T-helper 1 cell (primary cell): Measurements from ENCODE around the gene BCR.
A peak's percentile ranks its signal among the peaks of the same experiment; 100 is the strongest.

ENCODE experiments used
- DNase-seq, 5 donors: peaks; one replicate each; pipeline ENCODE4 v3.0.0-alpha.2; 2012 to 2020

BCR gene

DNA sequence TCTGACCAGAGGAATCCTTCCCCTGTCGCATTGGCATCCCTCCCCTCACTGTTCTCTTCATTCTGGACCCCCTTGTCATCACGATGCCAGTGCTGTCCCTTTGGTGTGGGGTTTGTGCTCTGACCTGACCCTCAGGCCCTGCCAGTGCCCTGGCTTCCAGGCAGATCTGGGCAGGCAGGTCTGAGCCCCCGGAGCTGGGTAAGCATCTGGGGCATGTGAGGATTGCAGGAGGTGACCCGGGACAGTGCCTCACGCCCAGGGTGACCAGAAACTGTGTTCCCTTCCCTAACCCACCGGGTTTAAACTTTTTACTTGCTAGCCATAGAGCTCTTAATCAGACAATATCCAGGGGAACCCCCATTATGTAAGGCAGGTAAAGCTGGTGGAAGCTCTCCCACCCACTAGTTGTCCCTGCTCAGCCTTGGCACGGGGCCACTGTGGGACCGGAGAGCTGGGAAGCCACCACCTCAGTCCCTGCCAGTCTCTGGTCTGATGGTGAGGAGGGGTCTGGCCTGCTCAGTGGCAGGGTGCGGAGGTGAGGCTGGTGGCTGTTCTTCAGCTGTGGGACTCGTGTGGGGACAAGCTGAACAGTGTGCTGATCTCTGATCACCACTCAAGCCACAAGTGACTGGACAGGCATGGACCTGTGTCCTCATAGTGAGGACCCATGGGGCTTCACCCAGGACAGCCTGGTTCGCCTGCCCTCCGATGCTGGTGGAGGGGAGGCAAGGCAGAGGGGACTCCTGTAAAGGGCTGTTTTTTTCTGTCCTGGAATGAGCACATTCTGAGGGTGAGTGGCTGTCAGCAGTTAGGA lies 38.0 kb downstream of the BCR start:
- no peak for DNase-seq

DNA sequence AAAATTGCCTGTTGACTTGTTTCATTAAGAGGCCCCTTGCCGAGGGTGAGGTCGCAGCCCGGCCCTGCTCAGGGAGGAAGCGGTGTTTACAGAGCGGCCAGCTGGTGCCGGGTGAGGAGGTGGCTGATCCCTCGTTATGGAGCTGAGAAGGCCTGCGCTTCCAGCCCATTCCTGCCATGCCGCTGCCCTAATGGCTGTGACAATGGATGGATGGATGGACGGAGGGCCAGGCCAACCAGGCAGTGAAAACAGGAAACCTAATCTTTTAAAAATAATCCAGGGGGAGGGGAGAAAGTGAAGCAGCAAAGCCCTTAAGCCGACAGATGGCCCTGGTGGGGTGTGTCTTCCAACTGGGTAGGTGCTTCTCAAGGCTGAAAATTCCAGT lies 38.5 kb downstream of the BCR start:
- no peak for DNase-seq

DNA sequence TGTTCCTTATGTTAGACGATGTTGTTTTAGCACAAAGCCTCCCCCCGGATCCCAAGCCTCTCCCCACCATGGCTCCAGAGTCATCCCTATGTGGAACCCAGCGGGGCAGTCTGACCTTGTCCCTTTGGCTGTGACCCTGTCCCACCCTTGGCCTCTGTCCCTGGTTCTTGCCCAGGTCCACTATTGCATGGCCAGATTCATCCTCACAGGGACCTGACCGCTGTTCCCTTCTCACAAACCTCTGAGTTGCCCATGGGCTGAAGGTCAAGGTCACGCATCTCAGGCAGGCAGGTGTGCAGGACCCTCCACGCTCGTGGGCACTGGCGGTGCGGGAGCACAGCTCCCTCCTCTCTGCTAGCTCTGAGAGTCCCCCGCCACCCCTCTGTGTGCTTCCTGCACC lies 39.0 kb downstream of the BCR start:
- no peak for DNase-seq

DNA sequence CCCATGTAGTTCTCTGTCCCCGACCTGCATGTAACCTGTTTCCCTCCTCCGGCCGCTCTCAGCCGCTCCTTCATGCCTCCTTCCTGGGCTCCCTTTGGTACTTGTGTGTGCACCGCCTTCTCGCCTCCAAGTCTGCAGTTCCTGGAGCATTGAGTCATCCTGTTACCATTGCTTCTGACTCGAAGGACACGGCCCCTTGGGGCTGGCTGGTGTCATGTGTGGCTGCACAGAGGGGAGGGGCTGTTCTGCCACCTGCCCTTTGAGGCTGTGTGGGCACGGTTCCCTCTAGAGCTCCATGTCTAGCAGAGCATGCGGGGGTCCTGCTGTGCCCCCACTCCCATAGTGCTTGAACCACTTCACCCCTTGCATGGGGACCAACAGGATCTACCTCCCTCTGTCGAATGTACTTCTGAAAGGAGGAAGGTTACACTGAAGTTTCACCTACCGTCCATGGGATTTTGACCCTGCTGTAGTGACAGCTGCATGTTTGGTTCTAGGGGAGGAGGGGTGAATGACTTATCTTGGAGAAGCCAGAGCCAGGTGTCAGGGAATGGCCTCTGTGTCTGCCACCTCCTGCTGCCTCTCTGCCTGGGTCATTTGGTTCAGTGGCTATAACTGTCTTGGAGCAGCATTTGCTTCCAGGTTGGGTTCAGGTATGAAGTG lies 39.6 kb downstream of the BCR start:
- peak in 2 of 5 donors; percentile 13 to 88 for DNase-seq

DNA sequence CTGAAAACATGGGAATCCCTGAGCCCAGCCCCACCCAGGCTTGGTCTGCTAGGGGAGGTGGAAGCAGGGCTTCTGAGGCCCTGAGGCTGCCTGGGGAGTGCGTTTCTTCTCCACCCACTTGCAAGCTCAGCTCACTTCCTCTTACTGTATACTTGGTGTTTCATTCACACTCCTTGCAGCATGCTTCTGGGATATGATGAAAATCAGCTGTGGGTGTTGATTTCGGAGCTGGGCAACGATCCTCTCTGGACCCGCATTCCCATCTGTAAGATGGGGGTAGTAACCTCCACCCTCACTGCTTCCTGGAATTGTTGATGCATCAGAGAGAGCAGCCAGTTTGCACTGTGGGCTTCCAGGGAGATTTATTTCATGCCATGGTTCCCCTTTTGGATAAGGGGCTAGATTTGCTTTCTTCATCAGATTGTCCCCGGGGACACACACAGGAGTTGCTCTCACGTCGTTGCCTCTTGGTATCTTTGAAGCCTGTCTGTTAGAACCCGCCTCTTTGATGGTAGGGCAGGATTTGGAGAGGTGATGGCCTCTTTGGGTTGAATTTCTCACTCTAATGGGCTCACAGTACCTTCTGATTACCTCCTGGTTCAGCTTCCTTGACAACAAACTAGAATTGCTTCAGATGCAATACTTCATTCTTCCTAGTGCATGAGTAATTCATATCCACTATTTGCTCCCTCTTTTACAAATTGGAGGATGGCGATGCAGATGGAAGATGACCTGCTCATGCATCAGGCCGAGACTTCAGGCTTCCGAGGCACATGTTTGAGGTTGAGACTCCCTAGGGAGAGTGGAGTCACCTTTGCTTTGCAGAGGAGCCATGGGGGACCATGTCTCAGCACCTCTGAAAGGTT lies 40.4 kb downstream of the BCR start:
- peak in 1 of 5 donors; percentile 56 for DNase-seq

DNA sequence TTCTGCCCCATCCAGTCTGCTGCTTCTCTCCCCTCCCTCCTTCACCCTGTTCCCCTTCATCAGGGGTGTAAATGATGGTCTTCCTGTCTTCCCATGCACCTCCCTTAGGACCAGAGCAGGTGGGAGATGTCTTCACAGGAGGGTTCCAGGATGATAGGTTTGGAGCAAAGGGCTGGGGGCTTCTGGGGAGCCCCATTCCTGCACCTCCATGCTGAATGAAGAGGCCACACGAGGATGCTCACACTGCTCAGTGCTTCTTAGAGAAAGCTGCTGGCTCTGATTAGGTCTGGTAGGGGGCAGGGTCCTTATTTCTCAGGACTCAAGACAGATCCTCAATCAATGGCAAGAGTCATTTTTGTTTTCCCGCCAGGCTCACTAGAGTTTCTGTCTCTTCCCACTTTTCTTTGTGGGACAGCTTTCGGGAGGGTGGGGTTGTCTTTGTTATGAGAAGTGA lies 41.1 kb downstream of the BCR start:
- DNase-seq, result no peak

DNA sequence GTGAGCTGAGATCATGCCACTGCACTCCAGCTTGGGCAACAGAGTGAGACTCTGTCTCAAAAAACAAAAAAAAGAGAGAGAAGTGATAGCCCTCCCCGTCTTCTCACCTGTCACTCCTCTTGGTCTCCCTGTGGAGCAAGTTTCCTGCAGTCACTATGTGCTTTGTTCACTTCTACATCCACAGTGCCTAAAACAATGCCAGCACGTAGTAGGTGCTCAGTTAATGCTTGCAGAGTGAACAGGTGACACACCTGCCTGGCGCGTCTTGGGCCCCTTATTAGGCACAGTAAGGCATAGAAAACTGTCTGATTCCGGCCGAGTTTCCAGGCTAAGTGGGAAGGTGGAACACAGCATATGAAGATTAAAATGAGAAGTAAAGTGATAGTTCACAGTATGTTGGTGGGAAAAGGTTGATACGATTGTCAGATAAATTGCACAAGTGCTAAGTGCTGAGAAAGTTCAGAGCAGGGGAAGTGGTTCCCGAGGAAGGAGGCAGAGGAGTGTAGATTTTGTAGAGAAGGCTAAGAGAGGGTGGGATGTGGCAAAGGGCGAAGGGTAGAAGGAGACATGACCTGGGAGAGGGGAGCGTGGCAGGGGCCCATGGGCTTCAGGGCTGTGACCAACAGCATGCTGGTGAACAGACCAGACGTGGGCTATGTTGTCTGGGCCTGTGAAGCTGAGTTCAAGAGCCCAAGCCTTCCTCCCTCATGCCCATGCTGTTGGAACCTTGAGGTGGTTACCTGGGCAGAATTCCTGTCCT lies 41.9 kb downstream of the BCR start:
- DNase-seq, result no peak

DNA sequence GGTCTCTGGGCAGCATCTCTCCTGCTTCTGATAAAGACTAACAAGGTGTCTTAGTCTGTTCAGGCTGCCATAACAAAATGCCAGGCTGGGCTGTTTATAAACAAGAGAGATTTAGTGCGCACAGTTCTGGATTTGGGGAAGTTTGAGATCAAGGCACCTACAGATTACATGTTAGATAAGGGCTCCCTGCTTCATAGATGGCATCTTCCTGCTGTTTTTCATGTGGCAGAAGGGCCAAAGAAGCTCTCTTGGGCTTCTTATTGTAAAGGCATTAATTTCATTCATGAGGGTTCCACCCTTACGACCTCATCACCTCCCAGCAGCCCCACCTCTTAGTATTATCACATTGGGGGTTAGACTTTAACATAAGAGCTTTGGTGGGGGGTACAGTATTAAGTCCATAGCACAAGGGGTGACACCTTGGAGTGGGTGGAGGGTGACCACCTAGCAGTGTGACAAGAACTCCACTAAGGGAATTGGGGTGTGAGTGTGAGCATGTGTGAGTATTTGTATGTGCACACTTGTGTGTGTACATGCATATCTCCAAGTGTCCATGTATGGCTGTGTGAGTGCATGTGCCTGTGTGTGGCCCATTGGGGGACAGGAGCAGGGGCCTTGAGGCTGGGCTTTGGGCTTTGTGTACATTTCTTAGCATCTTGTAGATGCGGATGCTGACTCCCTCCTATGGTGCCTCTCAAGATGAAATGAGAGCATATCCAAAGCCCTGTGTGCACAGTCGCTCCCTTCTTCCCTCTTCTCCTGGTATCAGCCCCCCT lies 42.7 kb downstream of the BCR start:
- no peak for DNase-seq

DNA sequence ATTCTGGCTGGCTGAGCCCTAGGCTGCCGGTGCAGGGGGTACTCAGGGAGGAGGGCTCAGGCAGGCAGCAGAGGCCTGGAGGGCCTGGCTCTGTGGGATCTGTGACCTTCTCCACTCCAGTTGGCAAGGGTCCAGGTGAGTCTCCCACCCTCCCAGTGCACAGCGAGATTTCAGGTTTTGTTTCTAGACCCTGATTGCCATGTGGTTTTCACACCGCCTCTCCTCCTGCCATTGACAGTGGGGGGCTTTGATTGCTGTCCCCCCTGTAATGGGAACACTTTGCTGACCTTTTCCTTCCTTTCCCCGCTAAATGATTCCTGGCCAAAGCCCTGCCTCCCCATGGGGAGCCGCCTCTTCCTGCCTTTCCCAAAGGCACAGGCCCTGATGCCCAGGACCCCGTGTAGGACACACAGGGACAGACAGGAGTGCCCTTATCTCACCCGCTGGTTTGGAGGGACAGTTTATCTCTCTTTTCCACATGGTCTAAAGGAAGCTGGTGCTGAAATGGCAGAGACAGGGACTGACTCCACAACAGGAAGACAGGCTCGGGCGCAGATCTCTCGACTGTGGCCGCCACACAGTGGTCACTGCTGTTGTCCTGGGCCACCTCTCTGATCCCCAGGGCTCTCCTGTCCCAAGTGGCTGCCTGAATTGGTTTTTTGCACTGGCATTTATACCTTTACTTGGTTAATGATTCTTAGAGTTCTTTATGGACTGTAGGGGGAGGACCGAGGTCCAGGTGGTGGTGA lies 43.4 kb downstream of the BCR start:
- no peak for DNase-seq

DNA sequence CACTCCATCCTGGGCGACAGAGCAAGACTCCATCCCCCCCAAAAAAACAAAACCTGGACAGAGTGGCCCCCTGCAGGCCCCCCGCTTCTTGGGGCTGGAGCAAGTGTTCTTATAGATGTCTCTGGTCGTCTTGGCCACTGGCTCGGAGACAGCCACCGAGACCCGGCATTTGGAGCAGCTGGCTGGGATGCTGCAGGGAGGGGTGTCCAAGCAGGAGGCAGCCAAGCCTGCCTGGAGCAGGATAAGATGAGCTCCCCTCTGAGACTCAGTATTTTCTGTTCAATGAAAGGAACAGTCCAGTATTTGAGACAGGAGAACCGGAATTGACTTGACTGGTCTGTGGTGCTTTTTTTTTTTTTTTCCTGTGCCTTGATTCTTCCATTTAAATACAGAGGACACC lies 44.5 kb downstream of the BCR start:
- DNase-seq, result no peak

DNA sequence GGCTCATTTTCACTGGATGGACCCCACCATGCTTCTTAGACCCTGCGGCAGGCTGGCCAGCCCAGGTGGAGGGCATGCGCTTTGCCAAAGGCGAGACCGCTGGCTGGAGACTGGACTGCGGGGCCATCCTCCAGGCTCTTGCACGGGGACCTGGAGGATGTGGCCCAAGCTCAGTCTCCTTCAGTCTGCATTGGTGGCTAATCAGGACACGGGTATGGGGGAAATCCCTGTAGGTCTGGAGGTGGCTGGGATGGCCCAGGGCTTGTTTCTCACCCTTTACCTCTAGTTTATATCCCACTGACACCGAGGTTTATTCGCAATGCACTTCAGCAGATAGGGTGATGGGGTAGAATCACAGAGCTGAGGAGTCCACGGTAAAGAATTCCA lies 45.0 kb downstream of the BCR start:
- no peak for DNase-seq

DNA sequence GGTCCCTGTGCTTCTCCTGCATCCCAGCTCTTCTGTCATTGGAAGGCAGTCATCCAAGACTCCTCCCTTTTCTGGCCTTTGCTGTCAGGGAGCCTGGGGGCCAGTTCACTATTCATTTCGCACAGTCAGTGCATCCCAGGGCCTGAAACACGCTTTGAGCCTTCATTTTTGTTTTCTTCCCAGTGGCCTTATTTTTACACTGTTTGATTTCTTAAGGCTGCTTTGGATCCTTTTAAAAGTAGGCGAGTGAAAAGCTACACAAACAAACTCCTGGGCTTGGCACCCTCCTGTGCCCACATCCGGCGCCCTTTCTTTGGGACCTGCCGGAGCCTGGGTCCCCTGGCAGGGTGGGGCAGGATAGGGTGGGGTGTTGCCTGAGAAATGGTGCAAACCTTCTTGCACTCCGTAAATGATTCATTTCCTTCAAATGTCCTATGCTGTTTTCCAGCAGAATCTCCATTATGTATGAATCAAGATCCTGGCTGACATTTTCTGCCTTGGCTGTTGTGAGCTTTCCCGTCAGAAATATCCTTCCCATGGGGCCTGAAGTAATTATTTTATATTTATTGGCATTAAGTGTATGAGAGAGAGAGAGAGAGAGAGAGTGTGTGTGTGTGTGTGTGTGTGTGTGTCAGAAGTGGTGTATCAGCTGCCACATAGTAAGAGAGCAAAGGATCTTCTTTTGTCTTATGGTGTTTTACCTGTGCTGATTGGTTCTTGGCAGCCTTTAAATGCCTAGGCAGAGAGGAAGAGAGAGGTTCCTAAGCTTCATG lies 45.6 kb downstream of the BCR start:
- DNase-seq, result peak in 2 of 5 donors; percentile 34 to 57

DNA sequence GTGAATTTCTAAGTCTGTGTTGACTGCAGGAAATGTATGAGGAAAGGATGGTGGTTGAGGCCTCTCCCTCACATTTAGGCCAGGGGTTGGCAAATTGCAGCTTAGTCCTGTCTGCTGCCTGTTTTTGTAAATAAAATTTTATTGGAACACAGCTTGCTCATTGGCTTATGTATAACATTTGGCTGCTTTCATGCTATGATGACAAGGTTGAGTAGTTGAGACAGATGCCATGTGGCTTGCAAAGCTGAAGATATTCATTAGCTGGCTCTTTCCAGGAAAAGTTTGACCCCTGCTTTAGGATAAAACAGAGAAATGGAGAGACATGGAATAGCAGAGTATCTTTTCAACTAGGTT lies 46.2 kb downstream of the BCR start:
- no peak for DNase-seq

DNA sequence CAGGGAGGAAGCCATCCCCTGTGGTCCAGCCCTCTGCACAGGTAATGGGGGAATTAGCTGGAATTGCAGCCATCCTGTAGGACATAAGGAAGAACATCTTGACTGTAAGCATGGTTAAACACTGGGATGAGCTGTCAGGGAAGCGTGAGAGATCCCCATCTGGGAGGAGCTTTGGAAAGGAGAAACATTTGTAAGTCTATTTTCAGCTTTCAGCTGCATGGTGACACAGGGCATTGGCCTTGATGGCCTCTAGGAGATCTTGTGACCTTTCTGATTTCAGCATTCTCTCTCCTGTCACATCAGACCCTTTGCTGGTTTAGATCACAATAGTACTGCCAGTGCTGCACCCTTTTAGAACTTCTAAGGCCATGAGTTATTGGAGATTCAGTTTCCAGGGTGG lies 47.1 kb downstream of the BCR start:
- no peak for DNase-seq

DNA sequence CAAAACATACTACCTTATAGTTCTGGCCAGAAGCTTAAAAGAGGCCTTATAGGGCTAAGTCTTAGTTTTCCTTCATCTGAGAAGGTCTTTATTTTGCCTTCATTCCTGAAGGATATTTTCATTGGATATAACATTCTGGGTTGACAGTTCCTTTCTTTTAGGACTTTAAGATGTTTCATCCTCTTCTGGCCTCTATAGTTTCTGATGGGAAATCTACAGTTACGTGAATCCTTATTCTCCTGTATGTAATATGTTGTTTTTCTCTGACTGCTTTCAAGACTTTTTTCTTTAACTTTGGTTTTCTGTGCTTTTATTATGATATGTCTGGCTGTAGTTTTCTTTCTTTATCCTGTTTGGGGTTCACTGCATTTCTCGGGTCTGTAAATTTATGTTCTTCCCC lies 48.2 kb downstream of the BCR start:
- no peak for DNase-seq

DNA sequence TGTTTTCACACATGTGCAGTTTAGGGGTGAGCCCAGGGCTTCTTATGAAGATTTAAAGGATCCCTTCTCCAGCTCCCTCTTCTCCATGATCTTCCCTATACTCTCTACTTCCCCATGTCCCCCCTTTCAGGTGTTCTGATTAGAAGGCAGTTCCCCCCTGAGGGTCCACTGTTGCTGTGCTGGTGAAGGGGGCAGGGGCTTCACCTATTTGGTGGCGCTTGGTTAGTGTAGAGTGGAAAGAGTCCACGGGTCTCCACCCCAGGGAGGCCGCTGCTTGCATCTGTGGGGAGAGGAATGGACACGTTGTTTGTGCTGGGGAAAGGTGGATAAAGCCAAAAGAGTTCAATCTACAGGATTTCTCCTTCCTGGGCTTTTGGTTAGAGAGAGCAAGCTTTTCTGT lies 49.3 kb downstream of the BCR start:
- DNase-seq, result no peak

DNA sequence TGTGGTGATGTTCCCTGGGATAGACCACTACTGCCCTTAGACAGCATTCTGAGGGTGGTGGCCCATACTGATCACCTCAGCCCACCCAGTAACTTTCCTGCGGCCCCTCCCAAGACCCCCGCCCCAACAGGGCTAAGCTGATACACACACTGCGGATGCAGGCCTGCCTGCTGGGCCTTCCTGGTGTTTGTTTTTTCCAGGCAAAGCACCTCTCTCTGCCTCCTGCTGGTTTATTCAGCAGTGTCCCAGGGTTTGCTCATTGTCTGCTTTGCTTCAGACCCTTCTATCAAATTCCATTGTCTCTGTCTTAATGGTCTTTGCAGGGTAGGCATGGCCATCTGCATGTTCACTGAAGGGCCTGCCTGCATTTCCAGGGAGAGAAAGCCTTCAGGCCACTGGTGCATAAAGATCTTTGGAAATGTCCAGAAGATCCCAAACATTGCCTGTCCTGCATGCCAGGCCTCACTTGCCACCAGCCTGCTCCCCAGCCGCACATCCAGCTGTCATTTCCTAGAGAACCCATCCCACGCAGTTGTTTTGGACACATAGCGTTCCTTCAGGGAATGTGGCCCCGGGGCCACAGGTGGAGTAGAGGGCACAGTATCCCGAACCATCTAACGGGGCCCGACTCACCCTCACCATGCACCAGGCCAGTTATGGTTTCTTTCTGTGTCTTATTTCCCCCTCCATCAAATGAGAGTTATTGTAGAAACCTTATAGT lies 50.2 kb downstream of the BCR start:
- DNase-seq, result no peak

DNA sequence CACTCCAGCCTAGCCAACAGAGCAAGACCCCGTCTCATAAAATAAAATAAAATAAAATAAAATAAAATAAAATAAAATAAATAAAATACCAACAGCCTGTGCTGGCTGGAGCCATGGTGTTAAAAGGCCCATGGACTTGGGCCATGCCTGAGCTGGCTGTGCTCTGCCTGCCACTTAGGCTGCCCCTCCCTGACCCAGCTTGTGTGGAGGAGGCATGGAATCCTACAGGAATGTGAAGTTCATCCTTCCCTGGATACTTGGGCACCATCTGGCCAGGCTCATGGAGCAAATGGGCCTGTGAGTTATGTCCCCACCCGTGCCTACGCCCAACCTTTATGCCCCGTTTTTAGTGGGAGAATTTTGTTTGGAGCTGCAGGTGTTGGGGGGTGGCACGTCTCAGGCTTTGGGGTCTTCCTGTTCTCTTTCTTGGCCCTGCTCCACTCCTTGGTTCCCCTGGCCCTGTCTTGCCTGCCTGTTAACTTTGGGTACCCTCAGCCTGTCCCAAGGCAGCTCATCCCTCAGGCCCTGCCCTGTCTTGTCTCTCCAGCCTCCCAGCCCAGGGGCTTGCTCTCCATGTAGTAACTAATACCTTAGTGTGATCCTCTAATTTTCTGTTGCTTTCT lies 51.3 kb downstream of the BCR start:
- no peak for DNase-seq
